Measurements from ENCODE around the gene SIRT3. TPM values are rescaled to one million over a fixed set of nuclear protein-coding genes. Genes with fewer than 3 reads are reported as not detected.

SIRT3 gene
- total RNA-seq, 1 experiment from 2014 or later: 37.5 TPM

DNA sequence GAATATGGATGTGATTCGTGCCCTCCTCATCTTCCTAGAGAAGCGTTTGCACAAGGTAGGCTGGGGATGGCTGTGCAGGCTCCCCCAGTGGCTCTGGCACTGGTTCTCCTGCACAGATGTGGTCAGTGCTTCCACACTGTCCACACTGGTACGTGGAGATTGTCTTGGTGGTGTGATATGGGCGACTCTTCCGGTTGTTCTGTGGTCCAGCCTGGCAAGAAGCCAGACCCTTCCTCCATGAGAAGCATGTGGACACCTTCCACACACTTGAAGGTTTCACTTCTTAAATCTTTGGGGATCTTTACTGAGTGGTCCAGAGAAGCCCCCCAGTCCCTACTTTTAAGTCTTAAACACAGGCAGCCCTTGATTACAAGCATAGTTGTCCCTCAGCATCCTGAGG lies 24.8 kb downstream of the SIRT3 start:
- in situ Hi-C loops (cut with HindIII; ENCODE audit: low pct_unique_long_range_greater_than_20kb, low sequenced_read_pairs): no loop called here
- Histone ChIP-seq H3K27ac (ENCODE audit: low read length) (peak overlapping the region; percentile 100), H3K4me1 (ENCODE audit: control insufficient read depth, insufficient read depth, low read length) (peaks cover 23% of the 10 kb centered on the region), H3K36me3 (ENCODE audit: control insufficient read depth, insufficient read depth, low read length) (peaks cover 38% of the 10 kb centered on the region), H3K4me3 (ENCODE audit: low read depth in 2 of 2, low read length in 2 of 2) (no peak overlapping the region), H3K9me3 (ENCODE audit: control insufficient read depth, insufficient read depth, low read depth, low read length) (no peaks in the 10 kb centered on the region), H3K27me3 (ENCODE audit: control insufficient read depth, insufficient read depth, low read length) (no peaks in the 10 kb centered on the region)
- ChIA-PET CTCF (no interaction called here), POLR2A (no interaction called here)
- ATAC-seq (no peak), DNase-seq (ENCODE audit: low read depth, low spot score) (no peak)
- no TSS peak for BruUV-seq (replicated peaks)
- intact Hi-C loops (cut with micrococcal nuclease; ENCODE audit: unreplicated experiment): loop anchor here (10.0 kb wide), 1 partner anchor 144 kb away; no protein-coding TSS in a partner anchor
- TF ChIP-seq, protein P1, sequence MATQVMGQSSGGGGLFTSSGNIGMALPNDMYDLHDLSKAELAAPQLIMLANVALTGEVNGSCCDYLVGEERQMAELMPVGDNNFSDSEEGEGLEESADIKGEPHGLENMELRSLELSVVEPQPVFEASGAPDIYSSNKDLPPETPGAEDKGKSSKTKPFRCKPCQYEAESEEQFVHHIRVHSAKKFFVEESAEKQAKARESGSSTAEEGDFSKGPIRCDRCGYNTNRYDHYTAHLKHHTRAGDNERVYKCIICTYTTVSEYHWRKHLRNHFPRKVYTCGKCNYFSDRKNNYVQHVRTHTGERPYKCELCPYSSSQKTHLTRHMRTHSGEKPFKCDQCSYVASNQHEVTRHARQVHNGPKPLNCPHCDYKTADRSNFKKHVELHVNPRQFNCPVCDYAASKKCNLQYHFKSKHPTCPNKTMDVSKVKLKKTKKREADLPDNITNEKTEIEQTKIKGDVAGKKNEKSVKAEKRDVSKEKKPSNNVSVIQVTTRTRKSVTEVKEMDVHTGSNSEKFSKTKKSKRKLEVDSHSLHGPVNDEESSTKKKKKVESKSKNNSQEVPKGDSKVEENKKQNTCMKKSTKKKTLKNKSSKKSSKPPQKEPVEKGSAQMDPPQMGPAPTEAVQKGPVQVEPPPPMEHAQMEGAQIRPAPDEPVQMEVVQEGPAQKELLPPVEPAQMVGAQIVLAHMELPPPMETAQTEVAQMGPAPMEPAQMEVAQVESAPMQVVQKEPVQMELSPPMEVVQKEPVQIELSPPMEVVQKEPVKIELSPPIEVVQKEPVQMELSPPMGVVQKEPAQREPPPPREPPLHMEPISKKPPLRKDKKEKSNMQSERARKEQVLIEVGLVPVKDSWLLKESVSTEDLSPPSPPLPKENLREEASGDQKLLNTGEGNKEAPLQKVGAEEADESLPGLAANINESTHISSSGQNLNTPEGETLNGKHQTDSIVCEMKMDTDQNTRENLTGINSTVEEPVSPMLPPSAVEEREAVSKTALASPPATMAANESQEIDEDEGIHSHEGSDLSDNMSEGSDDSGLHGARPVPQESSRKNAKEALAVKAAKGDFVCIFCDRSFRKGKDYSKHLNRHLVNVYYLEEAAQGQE (IDR thresholded peaks at IDR 0.05; ENCODE audit: insufficient read depth in 1 of 2, low read depth in 2 of 2, low read length in 1 of 2): no peak
- TF ChIP-seq SIN3A (IDR thresholded peaks at IDR 0.05; ENCODE audit: borderline replicate concordance, insufficient read depth, low read depth, low read length) (no peak), POLR2AphosphoS5 (IDR thresholded peaks at IDR 0.05; ENCODE audit: low read depth, low read length) (no peak), TCF7L2 (IDR thresholded peaks at IDR 0.05; ENCODE audit: low read depth, low read length) (no peak)
- TF ChIP-seq, protein P2, sequence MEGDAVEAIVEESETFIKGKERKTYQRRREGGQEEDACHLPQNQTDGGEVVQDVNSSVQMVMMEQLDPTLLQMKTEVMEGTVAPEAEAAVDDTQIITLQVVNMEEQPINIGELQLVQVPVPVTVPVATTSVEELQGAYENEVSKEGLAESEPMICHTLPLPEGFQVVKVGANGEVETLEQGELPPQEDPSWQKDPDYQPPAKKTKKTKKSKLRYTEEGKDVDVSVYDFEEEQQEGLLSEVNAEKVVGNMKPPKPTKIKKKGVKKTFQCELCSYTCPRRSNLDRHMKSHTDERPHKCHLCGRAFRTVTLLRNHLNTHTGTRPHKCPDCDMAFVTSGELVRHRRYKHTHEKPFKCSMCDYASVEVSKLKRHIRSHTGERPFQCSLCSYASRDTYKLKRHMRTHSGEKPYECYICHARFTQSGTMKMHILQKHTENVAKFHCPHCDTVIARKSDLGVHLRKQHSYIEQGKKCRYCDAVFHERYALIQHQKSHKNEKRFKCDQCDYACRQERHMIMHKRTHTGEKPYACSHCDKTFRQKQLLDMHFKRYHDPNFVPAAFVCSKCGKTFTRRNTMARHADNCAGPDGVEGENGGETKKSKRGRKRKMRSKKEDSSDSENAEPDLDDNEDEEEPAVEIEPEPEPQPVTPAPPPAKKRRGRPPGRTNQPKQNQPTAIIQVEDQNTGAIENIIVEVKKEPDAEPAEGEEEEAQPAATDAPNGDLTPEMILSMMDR (IDR thresholded peaks at IDR 0.05): no peak

DNA sequence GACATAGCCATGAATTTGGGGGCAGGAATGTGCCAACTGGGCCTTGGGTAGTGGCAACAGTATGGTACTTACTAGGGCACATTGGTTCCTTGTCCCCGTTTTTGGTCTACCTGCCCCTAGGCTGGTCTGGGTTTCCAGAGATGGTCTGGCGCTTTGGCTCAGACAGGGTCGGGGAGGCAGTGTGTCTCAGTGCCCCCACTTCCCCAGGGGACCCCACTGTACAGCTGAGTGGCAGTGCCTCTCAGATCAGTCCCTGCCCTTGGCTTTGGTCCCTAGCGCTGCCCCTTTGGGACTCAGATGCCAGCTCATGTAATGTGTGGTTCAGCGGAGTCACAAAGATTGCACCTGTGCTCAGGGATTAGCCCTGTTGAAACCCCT lies 25.4 kb downstream of the SIRT3 start:
- Histone ChIP-seq H3K27ac (ENCODE audit: low read length) (peak overlapping the region; percentile 100), H3K27me3 (ENCODE audit: control insufficient read depth, insufficient read depth, low read length) (no peaks in the 10 kb centered on the region), H3K9me3 (ENCODE audit: control insufficient read depth, insufficient read depth, low read depth, low read length) (no peaks in the 10 kb centered on the region), H3K4me3 (ENCODE audit: low read depth in 2 of 2, low read length in 2 of 2) (peak overlapping the region in 1 of 2 experiments; percentile 100; a peak in 2 of 4 replicates), H3K4me1 (ENCODE audit: control insufficient read depth, insufficient read depth, low read length) (peaks cover 28% of the 10 kb centered on the region), H3K36me3 (ENCODE audit: control insufficient read depth, insufficient read depth, low read length) (peaks cover 38% of the 10 kb centered on the region)
- DNase-seq (ENCODE audit: low read depth, low spot score) (no peak), ATAC-seq (no peak)
- POLR2A ChIA-PET: no interaction called here
- CTCF ChIA-PET: no interaction called here
- intact Hi-C loops (cut with micrococcal nuclease; ENCODE audit: unreplicated experiment) (loop anchor here (10.0 kb wide), 1 partner anchor 144 kb away; no protein-coding TSS in a partner anchor), in situ Hi-C loops (cut with HindIII; ENCODE audit: low pct_unique_long_range_greater_than_20kb, low sequenced_read_pairs) (no loop called here)
- no peak for TF ChIP-seq POLR2AphosphoS5 (IDR thresholded peaks at IDR 0.05; ENCODE audit: low read depth, low read length)
- no peak for TF ChIP-seq SIN3A (IDR thresholded peaks at IDR 0.05; ENCODE audit: borderline replicate concordance, insufficient read depth, low read depth, low read length)
- TF ChIP-seq, protein P1 (IDR thresholded peaks at IDR 0.05; ENCODE audit: insufficient read depth in 1 of 2, low read depth in 2 of 2, low read length in 1 of 2): no peak
- TF ChIP-seq, protein P2 (IDR thresholded peaks at IDR 0.05): no peak
- TF ChIP-seq TCF7L2 (IDR thresholded peaks at IDR 0.05; ENCODE audit: low read depth, low read length): no peak
- no TSS peak for BruUV-seq (replicated peaks)
